MCF 10A (cell line): Measurements from ENCODE around the gene PIK3AP1. TPM values are rescaled to one million over a fixed set of nuclear protein-coding genes. Genes with fewer than 3 reads are reported as not detected.

Experiments
- BruUV-seq: library from RNA; stranded (reverse); fragments of 400-500 nt; replicated peaks from 2 replicates; lab custom pipeline; 2021; lab: Mats Ljungman, UMichigan
- CTCF ChIA-PET: fragments of 300-600 bp; sonication (Branson Sonifier 250); formaldehyde crosslinking; extraction: SDS; loops from one replicate; lab custom pipeline; 2021; ENCODE audit warnings: antibody characterized with exemption, inconsistent platforms; lab: Yijun Ruan, JAX
- POLR2A ChIA-PET: fragments of 300-600, 350-650 bp; sonication (Branson Sonifier 250); formaldehyde crosslinking; extraction: SDS; loops from one replicate; lab custom pipeline; 2020; ENCODE audit warnings: antibody characterized with exemption, inconsistent platforms; lab: Yijun Ruan, JAX
- DNase-seq: peaks from one replicate; pipeline ENCODE4 v3.0.0-alpha.2; 2018; ENCODE audit not compliant: unreplicated experiment
- H3K27ac Mint-ChIP-seq: one replicate; pipeline ENCODE4 v1.8.0; 2022; ENCODE audit warnings: mild to moderate bottlenecking, low read depth, mixed read lengths; ENCODE audit not compliant: unreplicated experiment
- H3K27me3 Mint-ChIP-seq: one replicate; pipeline ENCODE4 v1.8.0; 2022; ENCODE audit warnings: mixed read lengths; ENCODE audit not compliant: insufficient read depth, unreplicated experiment
- H3K36me3 Mint-ChIP-seq: one replicate; pipeline ENCODE4 v1.8.0; 2022; ENCODE audit warnings: mild to moderate bottlenecking, moderate library complexity, mixed read lengths; ENCODE audit not compliant: insufficient read depth, unreplicated experiment
- H3K4me1 Mint-ChIP-seq: one replicate; pipeline ENCODE4 v1.8.0; 2022; ENCODE audit warnings: mixed read lengths; ENCODE audit not compliant: insufficient read depth, unreplicated experiment
- H3K4me3 Mint-ChIP-seq: one replicate; pipeline ENCODE4 v1.8.0; 2022; ENCODE audit warnings: mild to moderate bottlenecking, moderate library complexity, mixed read lengths; ENCODE audit not compliant: unreplicated experiment
- H3K9me3 Mint-ChIP-seq: one replicate; pipeline ENCODE4 v1.8.0; 2022; ENCODE audit warnings: mixed read lengths; ENCODE audit not compliant: unreplicated experiment
- CTCF ChIP-seq: fragments of 200-600 bp; IDR thresholded peaks from one replicate; pipeline ENCODE4 v1.8.0; 2022; ENCODE audit warnings: antibody characterized with exemption, mild to moderate bottlenecking; ENCODE audit not compliant: unreplicated experiment
- intact Hi-C: fragments of 100-400 bp; cut with micrococcal nuclease; formaldehyde crosslinking; loops from 2 replicates; pipeline ENCODE4 v1.14.1; 2022
- total RNA-seq: library from RNA; stranded (reverse); gene quantifications from 2 replicates; pipeline ENCODE4 v1.2.3, GENCODE V29; 2022

Gene PIK3AP1
- total RNA-seq, 1 experiment from 2014 or later, result not detected

- H3K9me3 Mint-ChIP-seq, result no peaks in the 10 kb centered on the region
- no TSS peak for BruUV-seq
- POLR2A ChIA-PET, result interaction anchor here (1.0 kb wide), 1 partner anchor 9 kb away, joined by 3 read pairs; no protein-coding TSS in a partner anchor
- CTCF ChIA-PET, result interaction anchor here (0.6 kb wide), 1 partner anchor 16 kb away, joined by 4 read pairs; no protein-coding TSS in a partner anchor
- no peaks in the 10 kb centered on the region for H3K27me3 Mint-ChIP-seq
- H3K27ac Mint-ChIP-seq, result peak overlapping the region; percentile 23
- no peaks in the 10 kb centered on the region for H3K36me3 Mint-ChIP-seq
- no peak for TF ChIP-seq CTCF
- H3K4me3 Mint-ChIP-seq, result no peak overlapping the region
- intact Hi-C loops, result no loop called here
- peak; percentile 96 for DNase-seq
- H3K4me1 Mint-ChIP-seq, result peaks cover 28% of the 10 kb centered on the region
Measured at GRCh38 chr10:96614515-96614914, 105.8 kb downstream of the PIK3AP1 start.

GRCh38 chr10:96613576-96613975 lies 106.7 kb downstream of the PIK3AP1 start:
- DNase-seq, result peak; percentile 47
- intact Hi-C loops, result no loop called here
- ChIA-PET POLR2A (no interaction called here), CTCF (no interaction called here)
- H3K4me3 Mint-ChIP-seq, result no peak overlapping the region
- H3K27ac Mint-ChIP-seq, result peak overlapping the region; percentile 23
- no peak for TF ChIP-seq CTCF
- H3K36me3 Mint-ChIP-seq, result no peaks in the 10 kb centered on the region
- BruUV-seq, result no TSS peak
- no peaks in the 10 kb centered on the region for H3K27me3 Mint-ChIP-seq
- H3K4me1 Mint-ChIP-seq, result peaks cover 18% of the 10 kb centered on the region
- no peaks in the 10 kb centered on the region for H3K9me3 Mint-ChIP-seq

- Mint-ChIP-seq H3K9me3 (no peaks in the 10 kb centered on the region), H3K36me3 (no peaks in the 10 kb centered on the region), H3K4me1 (peaks cover 12% of the 10 kb centered on the region), H3K27ac (no peak overlapping the region), H3K27me3 (no peaks in the 10 kb centered on the region), H3K4me3 (no peak overlapping the region)
- DNase-seq, result no peak
- intact Hi-C loops, result no loop called here
- POLR2A ChIA-PET, result no interaction called here
- no TSS peak for BruUV-seq
- CTCF ChIA-PET, result no interaction called here
- no peak for TF ChIP-seq CTCF
Measured at GRCh38 chr10:96612055-96612830, 108.1 kb downstream of the PIK3AP1 start.

GRCh38 chr10:96610817-96611216 lies 109.5 kb downstream of the PIK3AP1 start:
- Mint-ChIP-seq H3K27ac (no peak overlapping the region), H3K36me3 (no peaks in the 10 kb centered on the region), H3K27me3 (no peaks in the 10 kb centered on the region), H3K4me1 (peaks cover 12% of the 10 kb centered on the region), H3K9me3 (no peaks in the 10 kb centered on the region), H3K4me3 (no peak overlapping the region)
- intact Hi-C loops, result no loop called here
- ChIA-PET CTCF (interaction anchor here (0.7 kb wide), 1 partner anchor 1121 kb away, joined by 4 read pairs; no protein-coding TSS in a partner anchor), POLR2A (no interaction called here)
- no peak for TF ChIP-seq CTCF
- no TSS peak for BruUV-seq
- DNase-seq, result no peak
